Activated CD4-positive, alpha-beta T cell treated with anti-CD3 and anti-CD28 coated beads, Interleukin-2, amount 10 ng/mL, durations not matched to agents 7 days and 5 days (primary cell): Measurements from ENCODE around the gene VPS8. TPM values are rescaled to one million over a fixed set of nuclear protein-coding genes. Genes with fewer than 3 reads are reported as not detected.
"Not testable (repeated sequence)": the region's sequence is repeated elsewhere in the genome, so short reads cannot be mapped to it uniquely, and the experiment has no call there.

ENCODE experiments used
- CTCF ChIA-PET: fragments of 350-600 bp; sonication (Branson Sonifier 250); formaldehyde crosslinking; loops from one replicate; lab custom pipeline; 2021; ENCODE audit warnings: antibody characterized with exemption; lab: Charles Lee
- POLR2A ChIA-PET: fragments of 350-600 bp; sonication (Branson Sonifier 250); formaldehyde crosslinking; loops from one replicate; lab custom pipeline; 2021; ENCODE audit warnings: antibody characterized with exemption; lab: Charles Lee
- DNase-seq: peaks from one replicate; pipeline ENCODE4 v3.0.0-alpha.2; 2020
- H3K27ac Mint-ChIP-seq: one replicate; pipeline ENCODE4 v1.8.0; 2021; ENCODE audit warnings: mild to moderate bottlenecking, moderate library complexity, mixed read lengths
- H3K27me3 Mint-ChIP-seq: one replicate; pipeline ENCODE4 v1.8.0; 2021; ENCODE audit warnings: mixed read lengths
- H3K36me3 Mint-ChIP-seq: one replicate; pipeline ENCODE4 v1.8.0; 2021; ENCODE audit warnings: low read depth, mixed read lengths
- H3K4me1 Mint-ChIP-seq: one replicate; pipeline ENCODE4 v1.8.0; 2021; ENCODE audit warnings: mixed read lengths
- H3K4me3 Mint-ChIP-seq: one replicate; pipeline ENCODE4 v1.8.0; 2021; ENCODE audit warnings: mild to moderate bottlenecking, moderate library complexity, mixed read lengths
- H3K9me3 Mint-ChIP-seq: one replicate; pipeline ENCODE4 v1.8.0; 2021; ENCODE audit warnings: mixed read lengths
- total RNA-seq, 2 experiments: library from RNA; stranded (reverse); gene quantifications; one replicate each; pipeline ENCODE4 v1.2.3, GENCODE V29; 2021

The VPS8 gene
- total RNA-seq, 2 experiments from 2014 or later: 63.0 to 69.3 TPM

DNA sequence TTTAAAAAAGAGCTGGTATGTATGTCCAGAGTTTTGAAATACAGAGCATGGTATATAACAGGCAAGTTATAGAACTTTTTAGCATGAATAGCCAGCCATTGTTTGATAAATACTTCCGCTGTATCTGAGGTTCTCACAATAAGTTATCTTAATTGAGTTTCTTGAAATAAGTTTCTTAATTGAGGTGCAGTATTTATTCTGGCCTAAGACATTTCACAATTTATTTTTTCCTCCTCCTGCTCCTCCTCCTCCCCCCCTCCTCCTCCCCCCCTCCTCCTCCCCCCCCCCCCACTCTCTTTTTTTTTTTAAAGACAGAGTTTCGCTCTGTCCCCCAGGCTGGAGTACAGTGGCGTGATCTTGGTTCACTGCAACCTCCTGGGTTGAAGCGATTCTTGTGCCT is 83.4 kb downstream of the VPS8 start:
- H3K4me1 Mint-ChIP-seq: no peaks in the 10 kb centered on the region
- peaks cover 9% of the 10 kb centered on the region for H3K36me3 Mint-ChIP-seq
- no peaks in the 10 kb centered on the region for H3K9me3 Mint-ChIP-seq
- no peak overlapping the region for H3K4me3 Mint-ChIP-seq
- ChIA-PET CTCF (no interaction called here), POLR2A (no interaction called here)
- H3K27ac Mint-ChIP-seq: no peak overlapping the region
- DNase-seq: no peak
- H3K27me3 Mint-ChIP-seq: no peaks in the 10 kb centered on the region

DNA sequence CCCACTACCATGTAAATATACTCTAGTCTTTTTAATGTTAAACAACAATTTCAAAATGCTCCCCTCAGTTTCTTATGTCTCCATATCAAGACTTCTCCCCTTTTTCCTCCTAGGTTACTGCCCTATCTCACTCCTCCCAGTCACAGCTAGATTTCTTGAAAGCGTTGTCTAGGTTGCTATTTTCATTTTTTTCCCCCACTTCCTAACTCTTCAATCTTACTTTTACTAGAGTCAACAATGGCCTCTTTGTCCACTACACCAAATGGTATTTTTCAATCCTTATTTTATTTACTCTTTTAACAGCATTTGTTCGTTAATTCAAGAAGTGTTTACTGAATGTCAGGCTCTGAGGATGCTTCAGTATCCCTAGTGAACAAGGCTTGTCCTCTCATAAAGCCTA is 84.4 kb downstream of the VPS8 start:
- CTCF ChIA-PET: no interaction called here
- H3K4me3 Mint-ChIP-seq: no peak overlapping the region
- no peaks in the 10 kb centered on the region for H3K27me3 Mint-ChIP-seq
- H3K27ac Mint-ChIP-seq: no peak overlapping the region
- peaks cover 9% of the 10 kb centered on the region for H3K36me3 Mint-ChIP-seq
- POLR2A ChIA-PET: no interaction called here
- DNase-seq: no peak
- no peaks in the 10 kb centered on the region for H3K4me1 Mint-ChIP-seq
- H3K9me3 Mint-ChIP-seq: no peaks in the 10 kb centered on the region

DNA sequence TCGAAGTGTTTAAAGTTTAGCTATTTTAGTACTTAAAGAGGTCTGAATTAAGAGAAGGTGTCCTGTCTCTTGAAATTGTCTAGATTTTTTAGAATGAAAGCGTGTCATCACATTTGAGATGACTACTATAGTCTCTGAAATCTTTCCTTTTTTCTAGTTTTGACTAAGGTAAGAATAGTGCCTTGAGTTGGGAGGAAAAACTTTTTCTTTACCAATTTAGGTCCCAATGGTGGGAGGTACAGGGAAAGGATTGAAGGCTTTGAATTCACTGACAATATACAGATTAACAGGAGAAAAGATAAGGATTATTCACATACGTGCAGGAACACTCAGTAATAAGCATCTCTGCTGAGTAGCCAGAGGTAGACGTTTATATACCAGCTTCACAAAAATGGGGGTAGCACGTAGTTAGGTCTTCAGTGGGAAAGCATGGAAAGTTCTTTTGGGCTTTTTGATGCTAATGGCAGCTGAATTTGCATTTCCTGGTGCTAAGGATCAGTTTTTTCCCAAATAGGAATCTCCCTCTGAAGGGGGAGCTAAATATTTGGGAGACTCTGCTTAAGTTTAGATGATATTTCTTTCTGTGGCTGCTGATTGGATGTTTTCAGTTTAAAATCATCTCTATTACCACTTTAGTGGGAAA is 88.1 kb downstream of the VPS8 start:
- Mint-ChIP-seq H3K4me1 (no peaks in the 10 kb centered on the region), H3K4me3 (no peak overlapping the region), H3K27me3 (no peaks in the 10 kb centered on the region), H3K36me3 (peaks cover 25% of the 10 kb centered on the region), H3K27ac (no peak overlapping the region), H3K9me3 (peaks cover 10% of the 10 kb centered on the region)
- DNase-seq: no peak
- POLR2A ChIA-PET: no interaction called here
- CTCF ChIA-PET: interaction anchor here (1.2 kb wide), 1 partner anchor 19 kb away, joined by 3 read pairs; no protein-coding TSS in a partner anchor

DNA sequence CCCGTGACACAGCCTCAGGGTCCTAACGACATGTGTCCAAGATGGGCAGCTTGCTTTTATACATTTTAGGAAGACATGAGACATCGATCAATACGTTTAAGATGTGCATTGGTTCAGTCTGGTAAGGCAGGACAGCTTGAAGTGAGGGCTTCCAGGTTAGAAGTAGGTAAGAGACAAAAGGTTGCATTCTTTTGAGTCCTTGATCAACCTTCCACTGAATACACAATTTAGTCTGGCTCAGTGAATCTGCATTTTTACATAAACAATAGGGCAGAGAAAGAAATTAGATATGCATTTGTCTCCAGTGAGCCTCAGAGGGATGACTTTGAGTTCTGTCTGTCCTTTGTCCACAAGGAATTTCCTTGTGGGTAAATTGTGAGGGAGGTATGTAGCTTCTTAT is 95.1 kb downstream of the VPS8 start:
- H3K27ac Mint-ChIP-seq, H3K27me3 Mint-ChIP-seq, DNase-seq, H3K4me1 Mint-ChIP-seq, H3K4me3 Mint-ChIP-seq, POLR2A ChIA-PET: not testable (repeated sequence)
- H3K9me3 Mint-ChIP-seq: peaks cover 14% of the 10 kb centered on the region
- CTCF ChIA-PET: interaction anchor here (1.1 kb wide), 1 partner anchor 30 kb away, joined by 4 read pairs; no protein-coding TSS in a partner anchor
- H3K36me3 Mint-ChIP-seq: peaks cover 30% of the 10 kb centered on the region

DNA sequence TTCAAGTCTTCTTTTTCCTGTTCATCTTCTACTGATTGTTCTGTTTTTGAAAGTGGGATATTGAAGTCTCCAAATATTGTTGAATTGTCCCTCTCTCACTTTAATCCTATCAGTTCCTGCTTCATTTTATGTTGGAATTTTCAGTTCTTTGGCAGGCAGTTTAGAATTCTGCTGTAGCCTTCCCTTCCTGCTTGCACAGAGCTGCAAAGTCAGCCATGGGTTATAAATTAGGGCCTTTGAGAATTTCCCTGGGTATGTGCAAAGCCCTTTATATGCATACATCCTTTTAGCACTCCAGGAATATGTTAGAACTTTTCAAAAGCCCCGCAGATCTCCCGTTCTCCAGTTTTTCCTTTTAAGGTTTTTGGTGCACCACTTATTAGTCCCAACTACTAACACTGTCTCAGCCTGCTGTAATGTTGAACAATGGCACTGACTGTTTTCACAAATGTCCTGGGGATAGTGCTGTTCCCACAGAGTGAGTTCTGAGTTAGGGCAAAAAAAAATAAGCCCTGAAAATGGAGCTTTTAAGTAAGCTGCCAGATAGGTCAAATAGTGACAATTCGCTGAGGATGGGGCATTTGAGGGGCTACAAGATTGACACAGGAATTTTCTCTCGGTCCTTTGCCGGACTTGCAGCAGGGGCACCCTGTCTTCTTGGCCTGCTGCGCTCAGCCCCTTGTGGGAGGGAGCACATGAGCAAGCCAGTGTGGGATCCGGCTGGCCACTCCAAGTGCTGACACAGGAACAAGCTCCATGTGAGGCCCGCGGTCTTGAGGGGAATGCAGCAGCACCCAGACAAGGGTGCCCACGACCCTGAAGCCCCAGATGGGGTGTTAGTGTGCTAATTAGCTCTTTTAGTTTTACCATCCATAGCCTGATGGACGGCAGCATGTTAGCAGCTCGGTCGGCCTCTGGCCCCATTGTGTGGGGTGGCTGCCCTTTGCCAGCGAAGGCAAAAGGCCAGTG is 96.0 kb downstream of the VPS8 start:
- Mint-ChIP-seq H3K9me3 (peaks cover 13% of the 10 kb centered on the region), H3K27ac (no peak overlapping the region), H3K4me1 (no peaks in the 10 kb centered on the region), H3K4me3 (no peak overlapping the region), H3K36me3 (peaks cover 32% of the 10 kb centered on the region), H3K27me3 (no peaks in the 10 kb centered on the region)
- ChIA-PET CTCF (interaction anchor here (1.1 kb wide), 1 partner anchor 29 kb away, joined by 4 read pairs; no protein-coding TSS in a partner anchor), POLR2A (no interaction called here)
- DNase-seq: no peak

DNA sequence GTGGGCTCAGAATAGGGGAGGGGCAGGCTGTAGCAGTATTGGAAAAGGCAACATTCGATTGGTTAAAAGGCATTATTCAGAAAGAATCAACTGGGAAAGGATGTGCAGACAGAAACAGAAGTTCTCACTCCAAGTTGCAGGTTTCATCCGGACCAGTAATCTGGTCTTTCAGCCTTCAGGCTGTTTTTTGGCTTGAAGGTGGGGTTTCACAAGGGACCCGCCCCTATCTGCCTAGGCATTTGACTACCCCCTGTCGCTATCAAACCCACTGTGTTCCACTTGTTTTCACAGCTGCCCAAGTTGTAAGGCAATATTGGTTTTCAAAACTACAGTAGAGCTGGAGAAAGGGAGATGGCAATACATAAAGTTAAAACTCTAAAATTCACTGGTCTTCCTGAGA is 96.9 kb downstream of the VPS8 start:
- Mint-ChIP-seq H3K9me3 (peaks cover 11% of the 10 kb centered on the region), H3K27ac (no peak overlapping the region), H3K27me3 (no peaks in the 10 kb centered on the region), H3K36me3 (peaks cover 26% of the 10 kb centered on the region), H3K4me3 (no peak overlapping the region), H3K4me1 (no peaks in the 10 kb centered on the region)
- POLR2A ChIA-PET: no interaction called here
- CTCF ChIA-PET: no interaction called here
- no peak for DNase-seq

DNA sequence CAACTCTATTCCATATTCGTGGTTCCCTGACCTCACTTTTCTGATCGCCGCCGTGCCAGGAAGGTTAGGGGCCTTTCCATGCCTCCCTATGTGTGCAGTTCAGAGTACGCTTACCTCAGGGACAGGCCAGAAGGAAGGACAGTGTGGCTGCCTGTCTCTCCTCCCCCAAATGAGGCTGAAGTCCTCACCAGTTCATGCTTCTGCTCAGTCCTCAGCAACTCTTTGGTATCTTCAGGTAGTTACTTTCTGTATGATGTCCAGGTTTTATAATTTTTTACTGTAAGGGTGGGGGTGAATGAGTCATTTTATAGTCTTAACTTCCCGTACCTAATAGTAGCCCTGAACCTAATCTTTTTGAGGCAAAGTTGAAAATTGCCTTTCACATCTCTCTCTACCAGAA is 98.7 kb downstream of the VPS8 start:
- no peak overlapping the region for H3K27ac Mint-ChIP-seq
- POLR2A ChIA-PET: no interaction called here
- H3K4me3 Mint-ChIP-seq: no peak overlapping the region

DNA sequence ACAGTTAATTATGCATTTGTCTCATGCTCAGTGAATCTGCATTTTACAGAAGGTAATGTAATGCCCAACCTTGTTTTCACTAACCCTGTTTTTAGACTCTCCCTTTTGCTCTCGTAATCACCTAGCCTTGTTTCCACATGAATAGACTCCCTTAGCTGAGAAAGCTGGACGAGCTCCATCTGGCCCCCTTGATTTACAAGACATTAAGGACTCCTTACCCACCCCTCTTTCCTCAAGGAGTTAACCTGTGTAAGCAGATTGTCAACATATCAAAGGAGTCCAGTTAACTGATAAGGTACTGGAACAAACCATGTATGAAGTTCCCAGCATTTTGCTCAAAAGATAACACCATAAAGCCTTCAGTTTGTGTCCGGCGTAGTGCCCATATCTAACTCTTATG is 99.6 kb downstream of the VPS8 start:
- ChIA-PET POLR2A (no interaction called here), CTCF (interaction anchor here (1.0 kb wide), 1 partner anchor 9 kb away, joined by 3 read pairs; no protein-coding TSS in a partner anchor)
- DNase-seq: no peak
- H3K27ac Mint-ChIP-seq: no peak overlapping the region
- H3K4me1 Mint-ChIP-seq: no peaks in the 10 kb centered on the region
- H3K4me3 Mint-ChIP-seq: no peak overlapping the region
- H3K27me3 Mint-ChIP-seq: no peaks in the 10 kb centered on the region
- no peaks in the 10 kb centered on the region for H3K9me3 Mint-ChIP-seq
- peaks cover 16% of the 10 kb centered on the region for H3K36me3 Mint-ChIP-seq

More for the DNA sequence above, 98.7 kb downstream of the VPS8 start:
- H3K9me3 Mint-ChIP-seq: no peaks in the 10 kb centered on the region
- H3K36me3 Mint-ChIP-seq: peaks cover 14% of the 10 kb centered on the region
- H3K27me3 Mint-ChIP-seq: no peaks in the 10 kb centered on the region
- CTCF ChIA-PET: no interaction called here
- no peak for DNase-seq
- no peaks in the 10 kb centered on the region for H3K4me1 Mint-ChIP-seq

DNA sequence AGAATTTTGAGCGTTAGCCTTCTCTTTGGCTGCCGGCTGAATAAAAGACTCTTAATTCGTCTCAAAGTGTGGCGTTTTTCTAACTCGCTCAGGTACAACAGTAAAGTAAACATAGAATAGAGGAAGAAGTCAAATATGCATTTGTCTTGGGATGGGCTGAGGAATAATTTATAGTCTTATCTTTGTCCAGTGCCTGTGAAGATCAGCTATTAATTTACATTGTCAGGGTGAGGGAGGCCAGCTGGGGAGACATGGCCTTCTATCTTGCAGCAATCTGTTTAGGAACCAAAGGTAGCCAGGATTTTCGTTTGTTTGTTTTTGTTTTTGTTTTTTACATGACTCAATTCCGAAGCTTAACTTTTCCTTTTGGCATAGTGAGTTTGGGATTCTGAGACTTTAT is 100.2 kb downstream of the VPS8 start:
- Mint-ChIP-seq H3K4me3 (no peak overlapping the region), H3K4me1 (no peaks in the 10 kb centered on the region), H3K27me3 (no peaks in the 10 kb centered on the region), H3K27ac (no peak overlapping the region), H3K36me3 (peaks cover 16% of the 10 kb centered on the region), H3K9me3 (no peaks in the 10 kb centered on the region)
- CTCF ChIA-PET: interaction anchor here (1.0 kb wide), 1 partner anchor 9 kb away, joined by 3 read pairs; no protein-coding TSS in a partner anchor
- DNase-seq: no peak
- POLR2A ChIA-PET: no interaction called here

DNA sequence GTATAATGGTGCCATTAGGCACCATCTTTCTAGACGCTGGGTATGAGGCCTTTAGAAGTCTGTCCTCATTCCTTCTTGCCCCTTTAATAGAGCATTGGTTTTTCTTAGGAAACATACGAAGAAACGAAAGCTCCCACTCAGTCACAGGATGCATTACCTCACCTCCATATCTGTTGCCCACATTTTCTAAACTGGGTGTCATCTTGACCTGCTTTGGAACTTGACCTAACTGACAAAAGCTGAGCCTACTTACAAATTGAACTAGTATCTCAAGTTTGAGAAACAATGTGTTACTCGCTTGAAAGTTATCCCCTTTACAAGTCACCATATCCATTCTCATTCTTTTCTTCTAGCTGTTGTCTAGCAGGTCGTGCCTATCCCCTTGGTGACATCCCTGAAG is 102.7 kb downstream of the VPS8 start:
- Mint-ChIP-seq H3K4me3 (no peak overlapping the region), H3K27ac (no peak overlapping the region), H3K9me3 (no peaks in the 10 kb centered on the region), H3K36me3 (peaks cover 10% of the 10 kb centered on the region), H3K4me1 (no peaks in the 10 kb centered on the region), H3K27me3 (no peaks in the 10 kb centered on the region)
- ChIA-PET POLR2A (no interaction called here), CTCF (interaction anchor here (1.3 kb wide), 1 partner anchor 258 kb away, joined by 3 read pairs; no protein-coding TSS in a partner anchor)
- DNase-seq: no peak

DNA sequence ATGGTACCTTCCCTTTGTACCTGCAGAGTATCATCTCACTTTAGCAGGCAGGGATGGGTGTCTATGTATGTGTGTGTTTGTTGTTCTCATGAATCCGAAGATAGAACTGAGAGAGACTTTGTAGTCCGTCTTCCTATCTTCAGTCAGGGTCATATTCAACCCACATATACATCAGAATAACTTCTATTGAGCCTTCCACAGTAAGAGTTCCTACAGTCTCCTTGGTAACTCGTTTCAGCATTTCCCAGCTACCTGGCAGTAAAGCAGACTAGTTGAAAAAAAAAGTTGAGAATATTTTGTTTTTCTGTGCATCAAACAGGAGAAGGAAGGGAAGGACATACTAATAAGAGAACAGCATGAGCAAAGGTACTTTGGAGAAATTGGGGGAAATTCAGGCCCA is 106.8 kb downstream of the VPS8 start:
- DNase-seq: no peak
- Mint-ChIP-seq H3K36me3 (peaks cover 13% of the 10 kb centered on the region), H3K27me3 (no peaks in the 10 kb centered on the region), H3K9me3 (no peaks in the 10 kb centered on the region), H3K27ac (no peak overlapping the region), H3K4me3 (no peak overlapping the region), H3K4me1 (no peaks in the 10 kb centered on the region)
- CTCF ChIA-PET: no interaction called here
- POLR2A ChIA-PET: no interaction called here

DNA sequence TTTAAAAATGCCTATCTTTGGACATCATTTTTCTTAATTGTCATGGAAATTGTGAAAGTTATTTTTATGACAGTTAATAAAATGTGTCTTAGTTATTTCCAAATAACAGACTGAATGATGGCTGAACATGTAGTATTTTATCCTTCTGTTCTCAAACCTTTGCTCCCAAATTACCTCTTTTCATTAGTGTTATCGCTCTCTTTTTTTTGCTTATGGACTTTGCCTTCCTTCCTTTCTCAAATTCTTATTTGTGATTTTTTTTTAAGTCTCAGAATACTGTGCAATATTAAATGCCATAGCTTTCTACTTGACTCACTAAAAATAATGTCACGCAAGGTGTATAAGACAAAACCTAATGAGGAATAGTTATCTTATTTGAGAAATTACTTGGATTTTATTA is 107.7 kb downstream of the VPS8 start:
- no peaks in the 10 kb centered on the region for H3K9me3 Mint-ChIP-seq
- no peaks in the 10 kb centered on the region for H3K4me1 Mint-ChIP-seq
- no peak overlapping the region for H3K4me3 Mint-ChIP-seq
- H3K27me3 Mint-ChIP-seq: no peaks in the 10 kb centered on the region
- no peak for DNase-seq
- ChIA-PET POLR2A (no interaction called here), CTCF (interaction anchor here (1.4 kb wide), 1 partner anchor 17 kb away, joined by 4 read pairs; no protein-coding TSS in a partner anchor)
- peaks cover 13% of the 10 kb centered on the region for H3K36me3 Mint-ChIP-seq
- H3K27ac Mint-ChIP-seq: no peak overlapping the region

DNA sequence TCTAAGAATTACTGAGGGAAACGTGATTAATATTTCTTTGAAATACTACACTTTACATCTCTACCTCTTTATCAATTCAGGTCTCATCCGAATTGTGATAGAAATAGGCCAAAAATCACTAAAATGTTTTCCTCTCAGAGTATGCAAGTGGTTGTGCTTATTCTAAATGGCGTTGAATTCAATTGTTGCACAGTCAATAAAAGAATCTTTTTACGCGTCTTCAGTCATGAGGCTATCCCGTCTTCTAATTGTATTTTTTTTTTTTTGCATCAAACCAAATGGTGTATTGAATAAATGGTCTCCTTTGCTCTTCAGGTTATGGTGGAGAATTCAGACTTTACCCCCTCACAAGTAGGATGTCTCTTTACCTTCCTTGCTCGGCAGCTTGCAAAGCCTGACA is 112.6 kb downstream of the VPS8 start:
- no peaks in the 10 kb centered on the region for H3K4me1 Mint-ChIP-seq
- POLR2A ChIA-PET: no interaction called here

More for the DNA sequence above, 112.6 kb downstream of the VPS8 start:
- Mint-ChIP-seq H3K27ac (no peak overlapping the region), H3K36me3 (peaks cover 23% of the 10 kb centered on the region), H3K9me3 (no peaks in the 10 kb centered on the region), H3K4me3 (no peak overlapping the region), H3K27me3 (no peaks in the 10 kb centered on the region)
- no peak for DNase-seq
- CTCF ChIA-PET: no interaction called here
